ENCODE results near the gene CDKL4. TPM values are rescaled to one million over a fixed set of nuclear protein-coding genes. Genes with fewer than 3 reads are reported as not detected.

The CDKL4 gene
- total and polyA plus RNA-seq, 2 donors (not counting 1 experiment from before 2014, with no cell fraction given), result 0.18 to 3.0 TPM

GRCh38 chr2:39218391-39218790 is 25.4 kb downstream of the CDKL4 start:
- H2AFZ ChIP-seq (ENCODE audit: low read length), result no peak overlapping the region
- H3K4me3 ChIP-seq (replicated peaks in 1 of 4; ENCODE audit: control extremely low read depth in 1 of 4, insufficient read depth in 1 of 4, low read depth in 3 of 4, low read length in 4 of 4), result no peak overlapping the region
- no peaks in the 10 kb centered on the region for H3K27me3 ChIP-seq (ENCODE audit: control insufficient read depth, insufficient read depth, low read length)
- no peak overlapping the region for H3K4me2 ChIP-seq (ENCODE audit: extremely low read depth, insufficient read depth, low read length)
- H3K9ac ChIP-seq (ENCODE audit: insufficient read depth, low read length), result no peak overlapping the region
- no peaks in the 10 kb centered on the region for H3K36me3 ChIP-seq (ENCODE audit: control insufficient read depth, insufficient read depth, low read length)
- DNase-seq (ENCODE audit: low read depth in 2 of 2), result no peak
- H4K20me1 ChIP-seq (ENCODE audit: control insufficient read depth, extremely low read depth, insufficient read depth, low read length), result no peaks in the 10 kb centered on the region
- no peaks in the 10 kb centered on the region for H3K4me1 ChIP-seq (ENCODE audit: control insufficient read depth, extremely low read depth, insufficient read depth, low read length)
- H3K79me2 ChIP-seq (ENCODE audit: control insufficient read depth, insufficient read depth, low read length), result no peaks in the 10 kb centered on the region
- TF ChIP-seq EZH2 (IDR thresholded peaks at IDR 0.05; ENCODE audit: low read length, missing control alignments), result no peak
- no peak for TF ChIP-seq CTCF (conservative IDR thresholded peaks at IDR 0.05 in 1 of 2, IDR thresholded peaks at IDR 0.05 in 1 of 2; ENCODE audit: low read depth in 1 of 2, low read length in 2 of 2)
- H3K27ac ChIP-seq (ENCODE audit: insufficient read depth, low read length), result no peak overlapping the region
- H3K9me3 ChIP-seq (ENCODE audit: control insufficient read depth, insufficient read depth, low read depth, low read length), result no peaks in the 10 kb centered on the region

GRCh38 chr2:39217192-39217550 is 26.6 kb downstream of the CDKL4 start:
- no peaks in the 10 kb centered on the region for H3K4me1 ChIP-seq (ENCODE audit: control insufficient read depth, extremely low read depth, insufficient read depth, low read length)
- DNase-seq (ENCODE audit: low read depth in 2 of 2), result no peak
- no peak for TF ChIP-seq EZH2 (IDR thresholded peaks at IDR 0.05; ENCODE audit: low read length, missing control alignments)

GRCh38 chr2:39216346-39217191 is 27.2 kb downstream of the CDKL4 start:
- Histone ChIP-seq H3K4me2 (ENCODE audit: extremely low read depth, insufficient read depth, low read length) (no peak overlapping the region), H3K9me3 (ENCODE audit: control insufficient read depth, insufficient read depth, low read depth, low read length) (no peaks in the 10 kb centered on the region), H3K27me3 (ENCODE audit: control insufficient read depth, insufficient read depth, low read length) (no peaks in the 10 kb centered on the region), H4K20me1 (ENCODE audit: control insufficient read depth, extremely low read depth, insufficient read depth, low read length) (no peaks in the 10 kb centered on the region), H3K4me3 (replicated peaks in 1 of 4; ENCODE audit: control extremely low read depth in 1 of 4, insufficient read depth in 1 of 4, low read depth in 3 of 4, low read length in 4 of 4) (no peak overlapping the region), H3K4me1 (ENCODE audit: control insufficient read depth, extremely low read depth, insufficient read depth, low read length) (no peaks in the 10 kb centered on the region), H2AFZ (ENCODE audit: low read length) (no peak overlapping the region), H3K79me2 (ENCODE audit: control insufficient read depth, insufficient read depth, low read length) (no peaks in the 10 kb centered on the region), H3K9ac (ENCODE audit: insufficient read depth, low read length) (no peak overlapping the region), H3K27ac (ENCODE audit: insufficient read depth, low read length) (no peak overlapping the region), H3K36me3 (ENCODE audit: control insufficient read depth, insufficient read depth, low read length) (no peaks in the 10 kb centered on the region)
- TF ChIP-seq EZH2 (IDR thresholded peaks at IDR 0.05; ENCODE audit: low read length, missing control alignments) (no peak), CTCF (conservative IDR thresholded peaks at IDR 0.05 in 1 of 2, IDR thresholded peaks at IDR 0.05 in 1 of 2; ENCODE audit: low read depth in 1 of 2, low read length in 2 of 2) (no peak)
- DNase-seq (ENCODE audit: low read depth in 2 of 2), result no peak

More at GRCh38 chr2:39217192-39217550, 26.6 kb downstream of the CDKL4 start:
- no peak overlapping the region for H3K4me3 ChIP-seq (replicated peaks in 1 of 4; ENCODE audit: control extremely low read depth in 1 of 4, insufficient read depth in 1 of 4, low read depth in 3 of 4, low read length in 4 of 4)
- no peaks in the 10 kb centered on the region for H4K20me1 ChIP-seq (ENCODE audit: control insufficient read depth, extremely low read depth, insufficient read depth, low read length)
- no peaks in the 10 kb centered on the region for H3K79me2 ChIP-seq (ENCODE audit: control insufficient read depth, insufficient read depth, low read length)
- H3K27ac ChIP-seq (ENCODE audit: insufficient read depth, low read length), result no peak overlapping the region
- H3K27me3 ChIP-seq (ENCODE audit: control insufficient read depth, insufficient read depth, low read length), result no peaks in the 10 kb centered on the region
- no peak overlapping the region for H3K9ac ChIP-seq (ENCODE audit: insufficient read depth, low read length)
- H2AFZ ChIP-seq (ENCODE audit: low read length), result no peak overlapping the region
- no peaks in the 10 kb centered on the region for H3K9me3 ChIP-seq (ENCODE audit: control insufficient read depth, insufficient read depth, low read depth, low read length)
- no peak overlapping the region for H3K4me2 ChIP-seq (ENCODE audit: extremely low read depth, insufficient read depth, low read length)
- H3K36me3 ChIP-seq (ENCODE audit: control insufficient read depth, insufficient read depth, low read length), result no peaks in the 10 kb centered on the region
